Heart right ventricle (tissue), 16 donors: ENCODE measurements around the gene EPB41L3. TPM values are rescaled to one million over a fixed set of nuclear protein-coding genes. Genes with fewer than 3 reads are reported as not detected.

Source experiments
- ATAC-seq, 8 donors: fragments of 200-7000 bp; cut with Tn5 transposase; one replicate each; pipeline ENCODE4 v1.9.1; 2020; ENCODE audit warnings: mild to moderate bottlenecking in 8 of 8, moderate library complexity in 8 of 8, moderate number of reproducible peaks in 1 of 8
- DNase-seq, 2 donors: peaks; one replicate each; pipeline ENCODE4 v3.0.0-alpha.2; 2020
- H3K27ac ChIP-seq, 10 donors: fragments of 200-600 bp; sonication (generic) in 2 of 10; one replicate each; pipeline versions ENCODE4 v1.5.0 to v1.8.0; 2020 to 2022; ENCODE audit warnings: mild to moderate bottlenecking in 3 of 10
- H3K27me3 ChIP-seq, 7 donors: fragments of 200-600 bp; one replicate each; pipeline ENCODE4 v1.8.0; 2021 to 2022; ENCODE audit warnings: mild to moderate bottlenecking in 2 of 7
- H3K36me3 ChIP-seq, 9 donors: fragments of 200-600 bp; sonication (generic) in 1 of 9; one replicate each; pipeline versions ENCODE4 v1.5.0 to v1.8.0; 2020 to 2022; ENCODE audit warnings: mild to moderate bottlenecking in 2 of 9
- H3K4me1 ChIP-seq, 9 donors: fragments of 200-600 bp; sonication (generic) in 1 of 9; one replicate each; pipeline versions ENCODE4 v1.5.0 to v1.8.0; 2020 to 2022; ENCODE audit warnings: mild to moderate bottlenecking in 4 of 9
- H3K4me3 ChIP-seq, 10 donors: fragments of 200-600 bp; sonication (generic) in 2 of 10; one replicate each; pipeline versions ENCODE4 v1.5.0 to v1.8.0; 2020 to 2022; ENCODE audit warnings: mild to moderate bottlenecking in 7 of 10, moderate library complexity in 2 of 10
- H3K9me3 ChIP-seq, 11 donors: fragments of 200-600 bp in 10 of 11; sonication (generic) in 2 of 11; one replicate each; pipeline versions ENCODE4 v1.5.0 to v1.8.0; 2013 to 2022; ENCODE audit warnings: mild to moderate bottlenecking in 2 of 11, control low read depth in 1 of 11, moderate library complexity in 1 of 11
- WGBS, 2 donors: extraction: QIAGEN DNeasy Blood & Tissue Kit; methylation state at CpG; one replicate each; pipeline ENCODE4 v1.1.7; 2013; ENCODE audit warnings: inconsistent platforms in 1 of 2; 5-methylcytosine and 5-hydroxymethylcytosine counted together
- intact Hi-C, 10 donors: fragments of 100-400 bp; cut with DNase I; formaldehyde crosslinking; loops; one replicate each; pipeline versions ENCODE4 v1.11.1 to v1.14.2; 2022
- polyA plus RNA-seq, 2 donors: library from polyadenylated mRNA; stranded (reverse); fragments of 200-250 nt; gene quantifications; one replicate each; pipeline ENCODE4 v1.2.3, GENCODE V29; 2013
- total RNA-seq, 10 donors: library from RNA; stranded (reverse); fragmentation: NEBNext Ultra II Directional in 3 of 10; extraction: Animal tissue kit (Norgen Biotek cat#: 25700) in 3 of 10; gene quantifications; one replicate each; pipeline versions ENCODE4 v1.2.1 to v1.2.4, GENCODE V29; 2021 to 2023
- TF ChIP-seq, protein P1 (sequence below), 9 donors: fragments of 200-600 bp; sonication (generic) in 2 of 9; IDR thresholded peaks; one replicate each; pipeline versions ENCODE4 v1.5.0 to v1.8.0; 2021 to 2022; ENCODE audit warnings: antibody characterized with exemption in 9 of 9, mild to moderate bottlenecking in 5 of 9, moderate library complexity in 1 of 9
- donor health status: Arrhythmogenic right ventricular cardiomyopathy.
- donor health status: ischemic (EF 13 %, LVEDD 7.1; RV severe dilation, severe dysfunction).
- donor health status: healthy with polysubstance abuse.
- donor health status: DM: no; HTN: yes; CAD: no.
- donor health status: DM: no; HTN: no; CAD: no.
- donor health status: ischemic (EF 25% LVEDD 6.9; RV normal size, moderate dysfunction).
- donor health status: ischemic (EF 25% LVEDD 5.7; RV mildly dilated, moderate dysfunction).
- donor health status: healthy.
- donor health status: DM: yes; HTN: yes; CAD: no.
- donor health status: Ischemic cardiomyopathy.
- donor health status: ischemic (EF 35%, LVEDD 5.7; RV mildly dilated, moderate dysfunction).
- donor health status: nonischemic (EF 11% LVEDD 7.7; RV severe dilation, severe dysfunction).
- donor health status: DM: yes; HTN: yes; CAD: no.
- donor health status: PGD.
- donor health status: ischemic (EF 29% LVEDD 5.4; RV normal size, mild dysfunction).
- donor health status: nonischemic (EF 23%, LVEDD 6.1; RV moderate dilation, normal function).

The EPB41L3 gene
- total and polyA plus RNA-seq, 12 donors = 2.9 to 29.1 (median 6.3) TPM

DNA sequence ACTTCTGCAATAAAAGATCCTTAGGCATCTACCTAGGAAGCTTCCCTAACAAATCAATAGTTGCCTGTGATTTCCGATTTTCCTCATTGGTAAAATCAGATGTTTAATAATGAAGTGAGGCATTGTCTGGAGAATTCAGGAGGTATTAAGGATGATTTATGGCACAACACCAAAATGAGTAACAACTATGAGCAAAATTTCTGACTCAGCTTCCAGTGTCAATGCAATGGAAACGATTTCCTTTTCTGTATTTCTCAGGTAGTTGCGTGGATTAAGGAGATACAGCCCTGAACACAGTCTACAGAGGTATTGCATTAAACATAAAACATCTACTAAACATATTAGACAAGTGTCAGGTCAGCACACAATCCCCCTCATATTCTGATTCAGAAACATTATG is 99.5 kb downstream of the EPB41L3 start:
- peaks cover 0 to 14% (median 0%) of the 10 kb centered on the region in 9 donors for H3K4me1 ChIP-seq
- no peak overlapping the region for H3K27ac ChIP-seq
- intact Hi-C loops = loop anchor here in 1 of 10 donors (10.0 kb wide), 1 partner anchor 59 kb away; no protein-coding TSS in a partner anchor
- WGBS, 2 donors = 54 to 62% methylated on average over 3 of the region's 3 CpGs
- ATAC-seq (no peak), DNase-seq (no peak)
- H3K36me3 ChIP-seq = peaks cover 0 to 4% (median 0%) of the 10 kb centered on the region in 9 donors
- TF ChIP-seq, protein P1, sequence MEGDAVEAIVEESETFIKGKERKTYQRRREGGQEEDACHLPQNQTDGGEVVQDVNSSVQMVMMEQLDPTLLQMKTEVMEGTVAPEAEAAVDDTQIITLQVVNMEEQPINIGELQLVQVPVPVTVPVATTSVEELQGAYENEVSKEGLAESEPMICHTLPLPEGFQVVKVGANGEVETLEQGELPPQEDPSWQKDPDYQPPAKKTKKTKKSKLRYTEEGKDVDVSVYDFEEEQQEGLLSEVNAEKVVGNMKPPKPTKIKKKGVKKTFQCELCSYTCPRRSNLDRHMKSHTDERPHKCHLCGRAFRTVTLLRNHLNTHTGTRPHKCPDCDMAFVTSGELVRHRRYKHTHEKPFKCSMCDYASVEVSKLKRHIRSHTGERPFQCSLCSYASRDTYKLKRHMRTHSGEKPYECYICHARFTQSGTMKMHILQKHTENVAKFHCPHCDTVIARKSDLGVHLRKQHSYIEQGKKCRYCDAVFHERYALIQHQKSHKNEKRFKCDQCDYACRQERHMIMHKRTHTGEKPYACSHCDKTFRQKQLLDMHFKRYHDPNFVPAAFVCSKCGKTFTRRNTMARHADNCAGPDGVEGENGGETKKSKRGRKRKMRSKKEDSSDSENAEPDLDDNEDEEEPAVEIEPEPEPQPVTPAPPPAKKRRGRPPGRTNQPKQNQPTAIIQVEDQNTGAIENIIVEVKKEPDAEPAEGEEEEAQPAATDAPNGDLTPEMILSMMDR (IDR thresholded peaks at IDR 0.05) = no peak
- no peaks in the 10 kb centered on the region for H3K27me3 ChIP-seq
- no peak overlapping the region for H3K4me3 ChIP-seq
- H3K9me3 ChIP-seq = no peaks in the 10 kb centered on the region

DNA sequence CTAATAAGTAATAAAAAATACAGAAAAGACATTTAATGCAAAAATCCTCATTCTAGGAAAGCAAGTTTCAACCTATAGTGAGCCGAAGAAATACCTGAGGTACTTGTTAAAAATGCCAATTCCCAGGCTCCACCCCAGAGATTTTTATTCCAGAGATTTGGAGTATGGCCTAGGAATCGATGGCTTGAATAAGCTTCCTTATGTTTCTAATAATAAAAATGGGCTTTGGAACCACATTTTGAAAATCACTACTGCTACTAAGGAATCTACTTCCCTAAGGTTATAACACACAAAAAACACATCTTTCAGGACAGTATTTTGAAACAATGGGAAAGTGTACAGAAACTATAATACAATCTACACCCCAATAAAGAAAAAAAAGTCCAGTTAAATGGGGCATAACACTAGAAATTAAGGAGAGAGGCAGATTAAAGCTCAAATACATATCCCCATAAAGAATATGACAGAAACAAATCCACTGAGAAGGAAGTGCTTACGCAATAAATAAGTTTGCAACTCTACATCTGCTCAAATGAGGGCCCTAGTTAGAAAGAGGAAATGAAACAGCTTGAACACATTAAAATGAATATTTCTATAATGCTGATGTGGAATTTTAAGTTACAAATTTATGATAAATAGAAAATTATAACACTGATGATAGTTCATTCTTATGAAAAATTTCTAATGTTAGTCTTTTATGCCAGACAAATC is 103.7 kb downstream of the EPB41L3 start:
- WGBS, 2 donors = 86 to 90% methylated on average over 3 of the region's 3 CpGs
- DNase-seq (no peak), ATAC-seq (peak in 1 of 8 donors; percentile 43)
- Histone ChIP-seq H3K27ac (peak overlapping the region in 1 of 10 donors; percentile 78), H3K4me3 (no peak overlapping the region), H3K4me1 (peaks cover 0 to 18% (median 0%) of the 10 kb centered on the region in 9 donors), H3K27me3 (no peaks in the 10 kb centered on the region), H3K9me3 (no peaks in the 10 kb centered on the region), H3K36me3 (peaks cover 0 to 4% (median 0%) of the 10 kb centered on the region in 9 donors)
- intact Hi-C loops = loop anchor here in 1 of 10 donors (10.0 kb wide), 1 partner anchor 55 kb away; no protein-coding TSS in a partner anchor
- TF ChIP-seq, protein P1 (IDR thresholded peaks at IDR 0.05) = no peak

DNA sequence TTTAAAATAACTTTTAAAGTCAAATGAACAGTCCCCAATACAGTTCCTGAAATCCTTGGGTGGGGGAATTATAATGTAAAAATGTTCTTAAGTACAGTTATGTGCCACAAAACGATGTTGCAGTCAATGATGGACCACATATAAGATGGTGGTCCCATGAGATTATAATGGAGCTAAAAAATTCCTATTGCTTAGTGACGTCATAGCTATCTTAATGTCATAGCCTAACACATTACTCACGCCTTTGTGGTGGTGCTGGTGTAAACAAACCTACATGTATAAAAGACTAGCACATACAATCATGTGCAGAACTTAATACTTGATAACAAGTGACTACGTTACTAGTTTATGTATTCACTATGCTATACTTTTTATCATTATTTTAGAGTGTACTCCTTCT is 109.4 kb downstream of the EPB41L3 start:
- H3K4me3 ChIP-seq = no peak overlapping the region
- intact Hi-C loops = no loop called here
- H3K9me3 ChIP-seq = no peaks in the 10 kb centered on the region
- ATAC-seq (no peak), DNase-seq (no peak)
- no peaks in the 10 kb centered on the region for H3K27me3 ChIP-seq
- 87 to 88% methylated on average over 4 of the region's 4 CpGs for WGBS, 2 donors
- H3K27ac ChIP-seq = no peak overlapping the region
- peaks cover 0 to 5% (median 0%) of the 10 kb centered on the region in 9 donors for H3K4me1 ChIP-seq
- TF ChIP-seq, protein P1 (IDR thresholded peaks at IDR 0.05) = no peak
- peaks cover 0 to 19% (median 0%) of the 10 kb centered on the region in 9 donors for H3K36me3 ChIP-seq

DNA sequence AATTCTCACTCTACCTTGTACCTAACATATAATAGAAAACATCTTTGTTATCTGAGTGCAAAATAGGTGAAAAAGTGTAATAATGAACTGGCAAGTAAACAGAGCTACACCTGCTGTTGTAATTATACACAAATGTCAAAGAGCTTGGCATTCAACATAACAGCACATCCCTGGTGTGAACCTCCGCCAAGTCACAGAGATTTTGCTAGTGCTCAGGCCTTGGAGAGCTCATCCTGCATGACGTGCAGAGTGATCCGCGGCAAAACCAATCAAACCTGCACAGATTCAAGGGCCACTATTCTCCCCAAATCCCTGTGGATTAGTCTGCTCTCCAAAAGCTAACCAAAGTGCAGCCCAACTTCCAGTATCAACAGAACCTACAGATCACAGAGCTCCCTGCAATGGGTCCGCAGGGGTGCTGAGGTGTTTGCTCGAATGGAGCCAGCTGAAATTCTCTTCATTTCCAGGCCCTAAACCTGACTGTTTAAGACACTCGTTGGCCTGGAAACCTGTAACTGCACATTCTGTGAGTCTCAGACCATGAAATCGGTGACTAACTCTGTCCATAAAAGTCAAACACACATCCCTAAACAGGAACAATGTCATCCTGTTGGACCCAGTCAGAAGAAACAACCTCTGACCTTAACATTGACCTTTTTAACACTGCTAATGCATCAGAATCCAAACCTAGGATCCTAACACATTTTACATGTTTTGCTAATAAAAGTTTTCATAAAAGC is 111.8 kb downstream of the EPB41L3 start:
- Histone ChIP-seq H3K4me1 (no peaks in the 10 kb centered on the region), H3K4me3 (no peak overlapping the region), H3K36me3 (peaks cover 0 to 19% (median 0%) of the 10 kb centered on the region in 9 donors), H3K27ac (no peak overlapping the region), H3K27me3 (no peaks in the 10 kb centered on the region), H3K9me3 (no peaks in the 10 kb centered on the region)
- ATAC-seq (no peak), DNase-seq (no peak)
- 76 to 80% methylated on average over 8 of the region's 8 CpGs for WGBS, 2 donors
- intact Hi-C loops = no loop called here
- TF ChIP-seq, protein P1 (IDR thresholded peaks at IDR 0.05) = no peak
